NOMO-1 treated with dmso at 0.1 percent for 144 hours (cell line): Measurements from ENCODE around the gene VSTM1.
"Not testable (repeated sequence)": the region's sequence is repeated elsewhere in the genome, so short reads cannot be mapped to it uniquely, and the experiment has no call there.

Experiments
- DNase-seq: peaks from one replicate; lab custom pipeline; 2025; ENCODE audit not compliant: unreplicated experiment; lab: John Stamatoyannopoulos, UW

The VSTM1 gene

GRCh38 chr19:54063350-54064116 lies at the start of gene VSTM1:
Gene VSTM1 (minus strand): TSS chr19:54063897. CDS start chr19:54063777, 120 bp downstream.
- DNase-seq, result no peak

DNA sequence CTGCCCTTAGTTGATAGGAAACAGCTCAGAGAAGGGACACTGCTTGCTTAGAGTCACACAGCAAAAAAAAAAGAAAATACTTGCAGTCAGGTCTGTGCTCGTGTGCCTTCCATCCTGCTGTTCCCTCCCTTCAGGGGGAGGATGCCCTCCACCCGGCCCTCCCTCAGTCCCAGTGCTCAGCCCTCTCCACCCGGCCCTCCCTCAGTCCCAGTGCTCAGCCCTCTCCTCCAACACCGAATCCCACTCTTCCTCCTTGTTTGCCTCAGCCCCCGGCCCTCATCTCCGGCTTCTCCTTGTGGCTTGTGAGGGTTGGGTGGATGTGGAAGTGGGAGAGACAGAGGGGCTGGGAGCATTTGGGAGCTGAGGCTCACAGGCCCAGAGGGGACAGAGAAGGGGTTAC lies 46.0 kb upstream of the VSTM1 start:
- no peak for DNase-seq

DNA sequence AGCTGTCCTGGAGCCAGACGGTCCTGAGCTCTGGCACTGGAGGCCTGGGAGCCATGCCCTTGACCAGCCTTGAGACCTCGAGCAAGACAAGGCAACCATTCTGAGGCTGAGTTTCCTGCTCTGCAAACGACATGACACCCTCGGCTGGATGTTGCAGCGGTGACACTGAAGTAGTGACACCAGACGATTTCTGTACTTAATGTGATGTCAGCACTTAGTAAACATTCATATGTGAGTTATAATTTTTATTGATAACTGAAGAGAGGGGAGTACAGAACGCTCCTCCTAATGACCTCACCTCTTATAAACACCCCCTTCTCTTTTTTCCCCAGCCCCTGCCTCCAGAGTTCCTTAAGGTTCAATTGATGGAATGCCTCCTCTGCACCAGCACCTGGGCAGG lies 44.8 kb upstream of the VSTM1 start:
- no peak for DNase-seq

DNA sequence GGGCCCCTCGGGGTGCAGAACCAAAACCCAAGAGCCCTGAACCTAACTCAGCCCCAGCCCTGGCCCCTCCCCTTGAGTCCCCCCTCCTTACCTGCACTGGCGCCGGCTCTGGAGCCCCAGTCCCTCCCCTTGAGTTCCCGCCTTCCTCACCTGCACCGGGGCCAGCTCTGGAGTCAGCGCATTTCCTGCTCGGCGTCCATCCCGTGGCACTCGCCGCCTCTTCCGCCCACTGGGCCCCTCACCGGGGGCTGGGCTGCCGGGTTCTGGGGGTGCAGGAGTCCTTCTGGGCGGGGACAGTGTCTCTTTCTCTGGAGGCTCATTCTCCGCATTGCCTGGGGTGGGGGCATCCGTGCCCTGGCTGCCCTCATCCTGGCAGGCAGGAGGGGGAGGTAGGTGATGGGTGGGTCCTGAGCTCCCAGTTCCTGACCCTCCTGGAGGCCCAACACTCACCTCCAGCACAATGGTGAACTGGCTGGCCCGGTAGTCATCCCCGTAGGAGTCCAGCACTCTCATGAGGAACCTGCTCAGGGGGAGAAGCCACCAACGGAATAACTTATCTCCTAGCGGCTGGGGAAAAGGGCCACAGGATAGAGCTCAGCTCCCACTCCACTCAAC lies 44.3 kb upstream of the VSTM1 start:
- no peak for DNase-seq

- DNase-seq, result no peak
Measured at GRCh38 chr19:54106716-54107115, 43.0 kb upstream of the VSTM1 start.

GRCh38 chr19:54105796-54106195 lies 42.1 kb upstream of the VSTM1 start:
- no peak for DNase-seq

GRCh38 chr19:54104998-54105715 lies 41.5 kb upstream of the VSTM1 start:
- no peak for DNase-seq

- peak; percentile 95 for DNase-seq
Measured at GRCh38 chr19:54102421-54103169, 38.9 kb upstream of the VSTM1 start, which contains the start of gene NDUFA3. Gene NDUFA3 (plus strand): TSS chr19:54102855. CDS start chr19:54102879, 24 bp downstream.

DNA sequence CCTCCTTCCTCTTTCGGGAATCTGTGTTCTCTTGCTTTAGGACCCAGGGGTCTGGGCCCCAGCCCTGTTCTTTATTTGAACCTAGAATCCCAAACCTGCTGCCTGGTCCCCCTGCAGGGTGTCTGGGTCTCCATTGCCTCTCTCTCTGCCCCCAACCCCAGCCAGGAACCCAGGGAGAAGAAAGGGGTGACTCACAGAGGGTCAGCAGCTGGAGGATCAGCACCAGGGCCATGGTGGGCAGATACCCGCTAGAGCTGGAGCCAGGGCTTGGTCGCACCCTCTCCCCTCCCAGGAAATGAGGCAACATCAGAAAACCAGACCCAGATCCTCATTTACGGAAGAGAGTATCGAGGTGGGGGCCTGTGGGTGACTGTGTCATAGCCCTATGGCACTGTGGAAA lies 36.9 kb upstream of the VSTM1 start, which contains the start of gene OSCAR:
Gene OSCAR, minus strand, starts transcription at position 243 of the 400 bp plus-strand sequence. Its CDS starts 11 bp downstream, at position 232.
- DNase-seq, result no peak

- not testable (repeated sequence) for DNase-seq
Measured at GRCh38 chr19:54099903-54100255, 36.2 kb upstream of the VSTM1 start.

DNA sequence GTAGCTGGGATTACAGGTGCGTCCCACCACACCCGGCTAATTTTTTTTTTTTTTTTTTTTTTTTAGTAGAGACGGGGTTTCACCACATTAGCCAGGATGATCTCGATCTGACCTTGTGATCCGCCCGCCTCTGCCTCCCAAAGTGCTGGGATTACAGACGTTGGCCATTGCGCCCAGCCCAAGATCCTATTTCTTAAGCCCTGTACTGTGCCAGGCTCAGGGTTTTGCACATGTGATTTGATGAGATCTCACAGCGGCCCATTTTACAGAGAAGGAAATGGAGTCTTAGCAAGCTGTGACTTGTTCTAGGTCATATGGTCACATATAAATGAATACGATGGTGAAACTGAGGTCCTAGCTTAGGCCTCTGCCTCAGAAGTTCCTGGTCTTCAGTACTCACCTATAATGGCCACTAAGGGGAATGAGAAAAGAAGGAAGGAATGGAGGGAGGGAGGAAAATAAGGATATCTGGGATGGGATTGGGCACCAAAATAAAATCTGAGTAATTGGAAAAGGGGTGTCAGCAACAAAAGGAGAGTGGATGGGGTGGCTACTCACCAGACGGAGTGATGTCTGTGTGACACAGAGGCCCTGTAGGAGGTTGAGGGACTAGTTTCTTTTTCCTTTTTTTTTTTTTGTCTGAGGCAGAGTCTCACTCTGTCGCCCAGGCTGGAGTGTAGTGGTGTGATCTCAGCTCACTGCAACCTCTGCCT lies 35.6 kb upstream of the VSTM1 start:
- DNase-seq, result no peak

DNA sequence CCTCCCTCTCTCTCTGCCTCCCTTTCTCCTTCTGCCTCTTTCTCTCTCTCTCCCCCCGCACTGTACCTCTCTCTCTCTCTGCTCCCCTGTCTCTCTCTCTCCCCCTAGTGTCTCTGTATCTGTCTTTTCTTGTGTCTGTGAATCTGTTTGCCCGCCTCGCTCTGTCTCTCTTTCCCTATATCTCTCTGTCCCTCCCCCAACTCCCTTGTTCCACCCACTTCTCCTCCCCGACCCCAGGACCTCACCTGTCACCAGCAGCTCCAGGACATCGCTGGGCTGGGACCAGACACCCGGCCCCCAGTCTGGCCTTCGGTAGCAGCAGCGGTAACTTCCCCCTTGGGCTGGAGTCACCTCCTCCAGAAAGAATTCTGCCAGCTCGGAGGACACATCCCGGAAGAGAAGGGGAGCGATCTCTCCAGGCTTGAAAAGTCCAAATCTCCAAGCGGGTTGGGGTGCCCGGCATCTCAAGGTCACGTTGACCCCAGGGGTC lies 33.0 kb upstream of the VSTM1 start:
- DNase-seq, result peak; percentile 55

- peak; percentile 48 for DNase-seq
Measured at GRCh38 chr19:54095859-54096616, 32.3 kb upstream of the VSTM1 start.

GRCh38 chr19:54095136-54095858 lies 31.6 kb upstream of the VSTM1 start:
- no peak for DNase-seq

DNA sequence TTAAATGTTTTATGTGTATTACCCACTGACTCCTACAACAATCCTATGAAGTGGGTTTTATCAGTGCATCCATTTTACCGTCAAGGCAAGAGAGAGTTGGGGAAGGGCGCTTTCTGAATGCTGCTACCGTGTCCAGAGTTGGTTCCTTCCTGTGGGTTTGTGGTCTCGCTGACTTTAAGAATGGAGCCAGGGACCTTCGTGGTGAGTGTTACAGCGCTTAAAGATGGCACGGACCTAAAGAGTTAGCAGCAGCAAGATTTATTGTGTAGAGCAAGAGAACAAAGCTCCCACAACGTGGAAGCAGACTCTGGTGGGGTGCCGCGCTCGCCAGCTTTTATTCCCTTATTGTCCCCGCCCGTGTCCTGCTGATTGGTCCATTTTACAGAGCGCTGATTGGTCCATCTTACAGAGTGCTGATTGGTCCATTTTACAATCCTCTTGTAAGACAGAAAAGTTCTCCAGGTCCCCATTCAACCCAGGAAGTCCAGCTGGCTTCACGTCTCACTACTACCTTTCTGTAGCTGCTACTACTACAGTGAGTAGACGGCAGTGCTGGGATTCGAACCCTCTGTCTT lies 30.8 kb upstream of the VSTM1 start:
- no peak for DNase-seq

DNA sequence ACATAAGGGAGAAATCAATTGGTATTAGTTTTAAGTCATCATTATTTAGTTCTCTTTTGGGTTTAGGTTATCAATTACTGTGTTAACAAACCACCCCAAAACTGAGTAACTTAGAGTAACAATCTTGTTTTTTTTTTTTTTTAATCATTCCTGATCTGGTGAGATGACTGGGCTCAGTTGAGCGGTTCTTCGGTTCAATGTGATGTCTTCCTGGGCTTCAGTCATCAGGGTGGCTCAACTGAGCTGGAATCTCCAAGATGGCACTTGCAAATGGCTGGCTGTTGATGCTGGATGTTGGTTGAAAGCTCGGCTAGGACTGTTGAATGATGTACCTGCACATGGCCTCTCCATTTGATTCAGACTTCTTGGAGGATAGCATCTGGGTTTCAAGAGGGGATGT lies 20.7 kb upstream of the VSTM1 start:
- no peak for DNase-seq

DNA sequence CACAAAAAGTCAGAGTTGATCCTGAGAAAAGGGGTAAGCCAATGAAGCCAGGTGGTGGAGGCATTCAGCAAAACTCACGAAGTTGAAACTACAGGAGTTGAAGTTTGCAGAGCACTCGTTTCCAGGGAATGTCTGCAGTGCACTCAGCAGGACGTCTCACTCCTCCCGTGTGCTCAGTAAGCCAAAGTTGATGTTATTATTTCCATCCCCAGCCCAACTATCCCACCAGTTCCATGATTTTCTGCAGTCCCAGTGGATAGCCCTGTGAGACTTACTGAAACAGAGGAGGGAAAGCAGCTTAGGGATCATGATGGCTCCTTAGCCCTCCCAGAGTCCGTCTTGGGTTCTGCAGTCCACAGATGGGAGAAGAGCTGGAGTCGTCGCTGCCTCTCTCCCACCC lies 17.3 kb upstream of the VSTM1 start, which contains the start of gene TARM1:
Gene TARM1, minus strand, starts transcription at position 334 of the 400 bp plus-strand sequence. Its CDS starts 25 bp downstream, at position 309.
- DNase-seq, result no peak

- DNase-seq, result peak; percentile 66
Measured at GRCh38 chr19:54077334-54077733, 13.6 kb upstream of the VSTM1 start.
